ENCODE data around the gene RGS2.

Gene RGS2

GRCh38 chr1:192849011-192849410 is 40.2 kb downstream of the RGS2 start:
- in situ Hi-C loops (cut with HindIII; ENCODE audit: low sequenced_read_pairs), result no loop called here
- no peak overlapping the region for H3K4me3 ChIP-seq (ENCODE audit: low read depth, low read length)
- no peak for TF ChIP-seq CTCF (IDR thresholded peaks at IDR 0.05; ENCODE audit: low read depth, low read length)
- DNase-seq (ENCODE audit: low read depth, low spot score), result no peak

- in situ Hi-C loops (cut with HindIII; ENCODE audit: low sequenced_read_pairs), result no loop called here
- no peak overlapping the region for H3K4me3 ChIP-seq (ENCODE audit: low read depth, low read length)
- no peak for TF ChIP-seq CTCF (IDR thresholded peaks at IDR 0.05; ENCODE audit: low read depth, low read length)
- DNase-seq (ENCODE audit: low read depth, low spot score), result no peak
Observed at GRCh38 chr1:192849442-192849841, 40.6 kb downstream of the RGS2 start.

- H3K4me3 ChIP-seq (ENCODE audit: low read depth, low read length), result no peak overlapping the region
- in situ Hi-C loops (cut with HindIII; ENCODE audit: low sequenced_read_pairs), result no loop called here
- TF ChIP-seq CTCF (IDR thresholded peaks at IDR 0.05; ENCODE audit: low read depth, low read length), result no peak
- DNase-seq (ENCODE audit: low read depth, low spot score), result no peak
Observed at GRCh38 chr1:192852001-192852947, 43.4 kb downstream of the RGS2 start.

- in situ Hi-C loops (cut with HindIII; ENCODE audit: low sequenced_read_pairs), result no loop called here
- no peak overlapping the region for H3K4me3 ChIP-seq (ENCODE audit: low read depth, low read length)
- DNase-seq (ENCODE audit: low read depth, low spot score), result no peak
- no peak for TF ChIP-seq CTCF (IDR thresholded peaks at IDR 0.05; ENCODE audit: low read depth, low read length)
Observed at GRCh38 chr1:192858456-192858855, 49.6 kb downstream of the RGS2 start.

GRCh38 chr1:192859808-192860207 is 51.0 kb downstream of the RGS2 start:
- H3K4me3 ChIP-seq (ENCODE audit: low read depth, low read length), result no peak overlapping the region
- in situ Hi-C loops (cut with HindIII; ENCODE audit: low sequenced_read_pairs), result no loop called here
- no peak for TF ChIP-seq CTCF (IDR thresholded peaks at IDR 0.05; ENCODE audit: low read depth, low read length)
- DNase-seq (ENCODE audit: low read depth, low spot score), result no peak

GRCh38 chr1:192860478-192861185 is 51.8 kb downstream of the RGS2 start:
- in situ Hi-C loops (cut with HindIII; ENCODE audit: low sequenced_read_pairs), result no loop called here
- no peak for TF ChIP-seq CTCF (IDR thresholded peaks at IDR 0.05; ENCODE audit: low read depth, low read length)
- no peak overlapping the region for H3K4me3 ChIP-seq (ENCODE audit: low read depth, low read length)
- DNase-seq (ENCODE audit: low read depth, low spot score), result no peak
